Measurements from ENCODE around the gene VEZT.

VEZT gene

GRCh38 chr12:95328708-95329107, 111.1 kb downstream of the VEZT start:
- Histone ChIP-seq H3K9ac (no peak overlapping the region), H3K4me2 (no peak overlapping the region), H3K4me3 (IDR thresholded peaks at IDR 0.05; ENCODE audit: insufficient read depth, low read depth, low read length) (no peak overlapping the region), H3K27ac (no peak overlapping the region), H3K27me3 (ENCODE audit: insufficient read depth, low read depth) (no peaks in the 10 kb centered on the region), H3K79me2 (ENCODE audit: insufficient read depth, low read depth) (no peaks in the 10 kb centered on the region), H3K36me3 (ENCODE audit: insufficient read depth) (no peaks in the 10 kb centered on the region), H3K4me1 (ENCODE audit: low read depth, poor library complexity, severe bottlenecking) (no peaks in the 10 kb centered on the region), H2AFZ (ENCODE audit: low read depth) (no peak overlapping the region), H4K20me1 (ENCODE audit: insufficient read depth) (no peaks in the 10 kb centered on the region)
- TF ChIP-seq CTCF (conservative IDR thresholded peaks at IDR 0.05; ENCODE audit: low read depth, low read length) = no peak

GRCh38 chr12:95335948-95336347, 118.3 kb downstream of the VEZT start:
- Histone ChIP-seq H3K4me2 (no peak overlapping the region), H3K4me1 (ENCODE audit: low read depth, poor library complexity, severe bottlenecking) (no peaks in the 10 kb centered on the region), H3K79me2 (ENCODE audit: insufficient read depth, low read depth) (no peaks in the 10 kb centered on the region), H3K27me3 (ENCODE audit: insufficient read depth, low read depth) (no peaks in the 10 kb centered on the region), H3K36me3 (ENCODE audit: insufficient read depth) (no peaks in the 10 kb centered on the region), H4K20me1 (ENCODE audit: insufficient read depth) (no peaks in the 10 kb centered on the region), H3K27ac (no peak overlapping the region), H3K9ac (no peak overlapping the region), H2AFZ (ENCODE audit: low read depth) (no peak overlapping the region), H3K4me3 (IDR thresholded peaks at IDR 0.05; ENCODE audit: insufficient read depth, low read depth, low read length) (no peak overlapping the region)
- TF ChIP-seq CTCF (conservative IDR thresholded peaks at IDR 0.05; ENCODE audit: low read depth, low read length) = no peak

- H3K79me2 ChIP-seq (ENCODE audit: insufficient read depth, low read depth) = no peaks in the 10 kb centered on the region
- TF ChIP-seq CTCF (conservative IDR thresholded peaks at IDR 0.05; ENCODE audit: low read depth, low read length) = no peak
- H3K27ac ChIP-seq = no peak overlapping the region
- H3K4me3 ChIP-seq (IDR thresholded peaks at IDR 0.05; ENCODE audit: insufficient read depth, low read depth, low read length) = no peak overlapping the region
- H3K36me3 ChIP-seq (ENCODE audit: insufficient read depth) = no peaks in the 10 kb centered on the region
- H2AFZ ChIP-seq (ENCODE audit: low read depth) = no peak overlapping the region
- no peaks in the 10 kb centered on the region for H4K20me1 ChIP-seq (ENCODE audit: insufficient read depth)
- no peaks in the 10 kb centered on the region for H3K4me1 ChIP-seq (ENCODE audit: low read depth, poor library complexity, severe bottlenecking)
- H3K27me3 ChIP-seq (ENCODE audit: insufficient read depth, low read depth) = no peaks in the 10 kb centered on the region
- H3K9ac ChIP-seq = no peak overlapping the region
- H3K4me2 ChIP-seq = no peak overlapping the region
Observed at GRCh38 chr12:95336387-95337067, 118.9 kb downstream of the VEZT start.

- no peaks in the 10 kb centered on the region for H3K36me3 ChIP-seq (ENCODE audit: insufficient read depth)
- no peak for TF ChIP-seq CTCF (conservative IDR thresholded peaks at IDR 0.05; ENCODE audit: low read depth, low read length)
- H3K79me2 ChIP-seq (ENCODE audit: insufficient read depth, low read depth) = no peaks in the 10 kb centered on the region
- no peaks in the 10 kb centered on the region for H3K27me3 ChIP-seq (ENCODE audit: insufficient read depth, low read depth)
- H3K4me1 ChIP-seq (ENCODE audit: low read depth, poor library complexity, severe bottlenecking) = no peaks in the 10 kb centered on the region
- no peak overlapping the region for H3K4me3 ChIP-seq (IDR thresholded peaks at IDR 0.05; ENCODE audit: insufficient read depth, low read depth, low read length)
- no peak overlapping the region for H3K27ac ChIP-seq
- no peaks in the 10 kb centered on the region for H4K20me1 ChIP-seq (ENCODE audit: insufficient read depth)
- H3K9ac ChIP-seq = no peak overlapping the region
- H2AFZ ChIP-seq (ENCODE audit: low read depth) = no peak overlapping the region
- H3K4me2 ChIP-seq = no peak overlapping the region
Observed at GRCh38 chr12:95337146-95337545, 119.5 kb downstream of the VEZT start.
